GM20431 (cell line): ENCODE data around the gene KIAA1755.

Source experiments
- in situ Hi-C: fragments of 300-500 bp; cut with MseI, MboI; formaldehyde crosslinking; loops from one replicate; pipeline ENCODE4 v1.15.0; 2020; ENCODE audit warnings: low sequenced_read_pairs; ENCODE audit not compliant: unreplicated experiment

The KIAA1755 gene

DNA sequence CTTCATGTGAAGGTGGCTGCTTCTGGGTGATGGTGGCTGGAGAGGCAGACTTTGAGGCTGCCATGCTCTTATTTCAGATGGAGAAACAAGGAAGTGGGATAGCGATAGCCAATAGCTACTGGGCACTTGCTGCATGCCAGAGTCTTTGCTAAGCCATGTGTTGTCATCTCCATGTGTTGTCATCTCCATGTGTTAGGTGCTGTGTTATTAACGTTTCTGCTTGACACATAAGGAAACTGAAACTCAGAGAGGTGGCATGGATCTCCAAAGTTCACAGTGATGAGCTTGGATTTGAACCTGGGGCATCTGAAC, 16.9 kb downstream of the KIAA1755 start:
- in situ Hi-C loops = loop anchor here (25.0 kb wide), 1 partner anchor 681 kb away; no protein-coding TSS in a partner anchor

DNA sequence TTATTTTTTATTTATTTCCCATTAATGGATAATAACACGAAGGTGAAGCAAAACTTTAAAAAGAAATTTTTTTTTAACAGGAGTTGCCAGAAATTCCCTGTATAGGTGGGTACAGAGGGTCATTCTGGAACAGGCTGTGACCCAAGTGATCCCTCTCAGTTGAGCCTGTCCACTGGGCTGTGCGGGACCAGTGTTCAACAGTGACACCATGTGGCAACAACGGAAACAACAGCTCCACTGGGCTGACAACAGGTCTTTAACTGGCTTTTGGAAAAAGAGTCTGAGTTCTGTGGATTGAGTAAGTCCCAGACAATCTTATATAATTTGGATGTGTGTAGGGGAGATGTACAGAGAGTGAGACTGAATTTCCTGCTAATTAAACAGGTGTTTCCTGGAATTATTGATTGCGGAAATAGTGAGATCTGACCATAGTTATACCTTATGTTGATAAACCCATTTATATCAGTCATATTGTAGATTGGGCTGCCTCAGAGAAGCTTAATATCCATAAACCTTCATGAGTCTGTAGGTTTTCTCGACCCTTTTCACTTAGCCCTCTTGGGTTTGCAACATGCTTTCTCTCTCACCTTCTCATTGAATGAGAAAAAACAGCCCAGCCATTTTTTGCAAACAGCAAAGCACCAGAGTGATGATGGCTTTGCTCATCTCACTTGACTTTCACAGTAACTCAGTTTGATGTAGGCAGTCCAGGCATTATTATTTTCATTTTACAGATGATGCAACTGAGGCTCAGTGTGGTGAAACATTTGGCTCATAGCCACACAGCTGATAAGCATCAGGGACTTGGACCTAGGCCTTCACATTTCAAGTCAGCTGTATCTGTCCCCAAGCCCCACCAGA, 17.5 kb downstream of the KIAA1755 start:
- in situ Hi-C loops = loop anchor here (25.0 kb wide), 1 partner anchor 681 kb away; no protein-coding TSS in a partner anchor

DNA sequence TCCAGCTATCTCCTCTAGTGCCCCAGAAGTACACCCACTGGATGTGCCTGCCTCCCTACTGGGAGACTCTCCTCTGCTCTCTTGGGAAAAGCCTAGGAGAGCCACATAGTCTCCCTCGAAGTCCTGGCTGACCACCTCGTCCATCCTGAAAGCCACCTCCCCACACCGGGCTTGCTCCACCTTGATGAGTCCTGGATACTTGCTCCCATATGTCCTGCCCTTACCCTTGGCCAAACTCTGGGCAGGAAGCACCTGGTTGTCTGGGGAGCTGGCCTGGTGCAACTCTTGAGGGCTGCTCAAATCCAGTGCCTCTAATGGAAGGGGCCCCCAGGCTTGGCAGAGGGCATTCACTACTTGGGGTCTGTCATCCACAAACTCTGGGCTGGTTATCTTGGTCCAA, 19.3 kb downstream of the KIAA1755 start:
- in situ Hi-C loops = loop anchor here (25.0 kb wide), 1 partner anchor 679 kb away; no protein-coding TSS in a partner anchor

DNA sequence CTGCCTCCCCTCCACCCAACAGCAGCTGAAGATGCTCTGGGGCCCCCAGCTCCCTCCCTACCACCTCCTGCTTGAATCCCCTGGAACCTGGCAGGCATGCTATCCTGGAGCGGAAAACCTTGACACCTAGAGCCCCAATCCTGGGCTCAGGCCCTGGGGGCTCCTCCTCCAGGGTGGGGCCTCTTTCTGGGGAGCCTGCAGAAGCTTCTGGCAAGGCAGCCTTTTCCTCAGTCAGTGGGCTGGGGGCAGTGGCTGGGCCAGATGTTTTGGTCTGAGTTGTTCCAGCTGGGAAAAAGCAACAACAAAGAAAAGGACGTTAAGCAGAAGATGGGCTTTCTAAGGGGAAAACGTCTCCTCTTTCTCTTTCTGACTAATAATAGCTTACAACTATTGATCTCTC, 21.1 kb downstream of the KIAA1755 start:
- in situ Hi-C loops = loop anchor here (25.0 kb wide), 1 partner anchor 677 kb away; no protein-coding TSS in a partner anchor

DNA sequence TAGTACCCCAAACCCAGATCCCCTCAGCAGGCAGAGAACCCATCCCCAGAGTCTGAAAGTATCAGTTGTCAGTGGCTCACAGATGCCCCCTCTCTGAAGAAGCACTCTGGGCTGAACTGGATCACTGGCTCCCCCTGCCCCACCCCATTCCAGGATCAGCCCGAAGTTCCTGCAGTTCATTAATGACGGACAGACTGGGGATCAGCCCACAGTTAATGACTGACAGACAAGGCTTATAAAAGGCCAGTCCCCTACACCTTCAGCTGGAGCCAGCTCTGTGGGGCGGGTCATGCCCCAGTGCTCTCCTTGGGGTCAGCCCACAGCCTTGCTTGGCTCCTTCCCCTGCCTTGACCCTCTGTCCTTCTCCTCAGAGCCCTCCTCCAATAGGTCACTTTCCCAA, 21.7 kb downstream of the KIAA1755 start:
- in situ Hi-C loops = loop anchor here (25.0 kb wide), 1 partner anchor 677 kb away; no protein-coding TSS in a partner anchor

DNA sequence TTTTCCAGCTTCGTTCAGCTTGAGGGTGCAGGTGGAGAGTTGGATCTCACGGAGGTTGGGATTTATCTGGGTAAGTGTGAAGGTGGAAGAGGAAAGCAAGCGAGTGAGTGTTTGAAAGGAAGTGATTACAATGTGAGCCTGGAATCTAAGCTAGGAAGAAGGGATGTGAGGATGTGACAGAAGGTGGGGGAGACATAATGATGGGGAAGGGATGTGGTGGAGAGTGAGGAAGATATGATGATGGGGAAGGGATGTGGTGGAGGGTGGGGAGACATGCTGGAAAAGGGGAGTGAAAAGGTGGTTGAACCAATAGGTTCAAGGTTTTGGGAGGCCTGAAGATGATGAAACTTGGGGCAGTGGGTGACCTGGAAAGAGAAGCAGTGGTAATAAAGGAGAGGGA, 23.2 kb downstream of the KIAA1755 start:
- in situ Hi-C loops = loop anchor here (25.0 kb wide), 1 partner anchor 675 kb away; no protein-coding TSS in a partner anchor

DNA sequence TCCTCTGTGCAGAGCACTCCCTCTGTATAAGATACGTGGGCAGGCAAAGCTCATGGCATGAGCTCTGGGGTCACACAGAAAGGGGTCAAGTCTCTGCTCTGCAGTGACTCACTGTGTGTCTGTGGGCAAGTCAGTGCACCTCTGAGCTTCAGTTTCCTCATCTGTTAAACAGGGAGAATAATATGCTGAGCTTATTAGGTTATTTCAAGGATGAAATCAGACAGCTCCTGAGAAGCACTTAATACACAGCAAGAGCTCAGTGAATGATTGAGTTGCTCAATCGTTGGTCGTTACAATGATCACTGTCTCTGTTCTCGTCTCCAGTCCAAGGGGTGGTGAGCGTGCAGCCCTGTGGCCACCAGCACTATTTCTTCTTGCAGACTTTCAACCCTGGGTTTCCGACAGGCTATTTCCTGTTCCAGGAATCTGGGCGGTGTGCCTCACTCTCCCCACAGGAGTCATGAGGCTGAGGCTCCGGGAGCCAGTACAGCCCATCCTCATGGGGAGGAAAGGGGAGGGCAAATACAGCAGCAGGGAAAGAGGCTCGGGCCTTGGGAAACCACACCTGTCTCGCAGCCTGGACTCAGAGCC, 28.9 kb downstream of the KIAA1755 start:
- in situ Hi-C loops = loop anchor here (25.0 kb wide), 1 partner anchor 669 kb away; no protein-coding TSS in a partner anchor

DNA sequence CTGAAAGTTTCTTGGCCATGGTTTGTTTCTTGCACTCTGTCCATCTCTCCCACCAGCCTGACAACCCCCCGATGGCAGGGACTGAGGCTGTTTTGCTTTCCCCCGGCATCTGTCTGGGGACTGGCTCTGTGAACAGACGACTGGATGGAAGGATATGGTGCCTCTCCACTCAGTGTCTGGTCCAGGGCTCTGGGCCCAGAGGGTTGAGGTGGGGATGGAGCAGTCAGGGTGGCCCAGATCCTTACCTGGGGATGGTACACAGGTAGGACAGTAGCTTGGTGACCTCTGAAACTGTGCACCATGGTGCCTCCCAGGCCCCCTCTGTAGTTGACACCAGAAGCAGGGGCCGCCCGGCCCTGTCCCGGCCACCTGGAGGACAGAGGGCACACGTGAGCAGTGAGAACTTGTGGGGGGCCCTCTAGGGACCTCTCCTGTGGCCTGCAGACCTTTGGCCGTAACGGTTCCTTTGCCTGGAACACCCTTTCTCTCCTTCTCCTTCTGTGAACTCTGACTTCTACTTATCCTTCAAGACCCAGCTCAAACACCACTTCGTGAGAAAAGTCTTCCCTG, 29.5 kb downstream of the KIAA1755 start:
- in situ Hi-C loops = loop anchor here (25.0 kb wide), 1 partner anchor 669 kb away; no protein-coding TSS in a partner anchor

DNA sequence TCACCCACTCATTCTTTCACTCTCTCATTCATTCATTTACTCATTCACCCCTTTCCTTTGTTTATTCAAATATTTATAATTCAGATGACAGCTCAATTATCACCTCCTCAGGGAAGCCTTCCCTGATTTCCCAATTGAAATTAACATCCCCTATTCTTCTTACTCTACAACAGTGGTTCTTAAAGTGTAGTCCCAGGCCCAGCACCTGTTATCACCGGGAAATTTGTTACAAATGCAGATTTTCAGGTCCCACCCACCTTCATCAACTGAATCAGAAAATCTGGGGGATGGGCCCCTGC, 30.3 kb downstream of the KIAA1755 start:
- in situ Hi-C loops = loop anchor here (25.0 kb wide), 1 partner anchor 668 kb away; no protein-coding TSS in a partner anchor

DNA sequence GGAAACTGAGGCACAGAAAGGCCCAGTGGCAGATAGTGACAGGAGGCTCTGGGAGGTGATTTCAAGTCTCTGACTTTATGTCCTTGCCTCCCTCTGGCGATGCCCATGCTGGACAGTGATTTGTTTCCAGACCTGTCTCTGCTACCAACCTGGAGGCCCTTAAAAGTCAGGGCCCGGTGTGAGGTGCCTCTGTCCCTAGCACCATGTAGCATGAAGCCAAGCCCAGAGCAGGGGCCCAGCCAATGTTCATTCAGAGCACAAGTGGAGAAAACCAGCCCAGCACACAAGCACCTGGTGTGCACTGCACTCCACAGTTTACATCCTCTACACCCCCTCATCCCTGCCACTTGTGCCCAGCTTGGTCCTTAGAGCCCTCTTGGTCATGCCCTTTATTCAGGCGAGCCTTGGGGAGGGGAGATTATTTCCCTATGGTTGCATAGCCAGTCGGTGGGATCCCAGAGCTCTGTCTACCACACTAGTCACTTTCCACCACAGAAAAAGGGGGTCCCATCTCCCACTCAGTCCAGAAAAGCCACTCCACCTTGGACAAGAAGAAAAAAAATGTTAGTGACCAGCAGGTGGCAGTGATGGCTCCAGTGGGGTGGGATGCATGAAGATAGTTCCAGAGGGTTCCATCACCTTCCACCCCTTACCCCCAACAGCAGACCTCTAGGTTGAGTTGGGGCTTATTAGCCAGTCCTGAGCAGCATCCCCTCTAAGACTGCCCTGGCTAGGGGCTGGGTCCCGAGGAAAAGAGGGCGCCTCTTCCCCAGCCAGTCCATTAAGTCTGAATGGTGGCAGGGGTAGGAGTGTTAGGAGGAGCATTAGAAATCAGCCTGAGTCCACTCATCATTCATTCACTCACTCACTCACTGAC, 30.9 kb downstream of the KIAA1755 start:
- in situ Hi-C loops = loop anchor here (10.0 to 25.0 kb wide), 2 partner anchors 175 to 667 kb away; no protein-coding TSS in a partner anchor

DNA sequence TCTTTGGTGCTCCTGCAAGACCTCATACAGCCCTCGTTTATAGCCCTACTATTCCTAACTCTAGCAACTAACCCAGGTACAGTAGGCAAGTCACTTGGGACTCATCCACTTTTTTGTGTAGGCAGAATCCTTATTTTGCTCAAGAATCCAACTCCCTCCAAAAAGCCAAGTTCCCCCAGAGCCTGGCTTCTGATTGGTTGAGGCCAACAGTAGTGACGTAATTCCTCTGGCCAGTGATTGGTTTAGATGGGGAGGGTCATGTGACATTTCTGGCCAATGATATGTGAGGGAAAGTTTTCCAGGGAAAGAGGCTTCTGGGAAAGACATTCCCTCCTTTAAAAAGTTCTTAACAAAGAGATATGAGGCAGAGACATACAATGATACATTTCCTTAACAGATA, 32.1 kb downstream of the KIAA1755 start:
- in situ Hi-C loops = loop anchor here (10.0 to 25.0 kb wide), 2 partner anchors 174 to 666 kb away; no protein-coding TSS in a partner anchor

DNA sequence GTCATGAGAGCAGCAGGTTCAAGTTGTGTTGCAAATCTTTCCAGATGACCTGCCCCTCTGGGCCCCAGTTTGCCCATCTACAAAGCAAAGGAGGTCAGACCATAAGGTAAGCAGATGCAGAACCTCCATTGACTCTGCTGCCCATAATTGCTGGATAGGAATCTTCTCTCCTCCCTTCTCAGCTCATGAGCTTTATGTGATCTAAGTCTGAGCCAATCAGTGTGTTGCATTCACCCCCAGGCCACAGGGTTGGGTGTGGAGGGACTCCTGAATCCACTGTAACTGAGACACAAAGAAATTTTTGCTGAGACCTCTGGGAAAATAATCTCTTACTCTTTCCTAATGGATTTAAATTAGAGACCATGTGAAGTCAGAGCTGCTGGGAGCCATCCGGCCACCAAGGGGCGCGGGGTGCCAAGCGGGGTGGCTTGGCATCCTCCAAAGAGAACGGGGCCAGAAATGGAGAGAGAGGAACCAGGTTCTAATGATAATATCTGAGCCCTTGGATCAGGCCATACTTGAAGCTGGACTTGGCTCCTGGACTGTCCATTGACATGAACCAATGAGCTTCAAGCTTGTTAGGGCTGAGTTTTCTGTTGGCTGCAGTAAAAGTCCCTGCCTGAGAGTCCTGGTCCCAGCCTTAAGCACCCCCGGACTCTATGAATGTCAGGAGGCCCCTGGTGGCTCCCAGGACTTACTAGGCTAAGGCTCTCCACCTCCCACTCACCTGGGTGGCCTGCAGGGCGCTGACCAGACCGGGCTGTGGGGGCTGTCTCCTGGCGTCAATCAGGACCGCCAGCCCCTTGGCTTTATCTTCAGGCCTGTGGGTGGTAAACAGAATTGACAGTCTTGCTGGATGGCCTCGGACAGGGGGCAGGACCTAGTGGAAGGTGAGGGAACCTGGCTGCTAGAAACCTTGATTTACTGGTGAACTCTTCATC, 32.8 kb downstream of the KIAA1755 start:
- in situ Hi-C loops = loop anchor here (10.0 to 25.0 kb wide), 2 partner anchors 173 to 665 kb away; no protein-coding TSS in a partner anchor

DNA sequence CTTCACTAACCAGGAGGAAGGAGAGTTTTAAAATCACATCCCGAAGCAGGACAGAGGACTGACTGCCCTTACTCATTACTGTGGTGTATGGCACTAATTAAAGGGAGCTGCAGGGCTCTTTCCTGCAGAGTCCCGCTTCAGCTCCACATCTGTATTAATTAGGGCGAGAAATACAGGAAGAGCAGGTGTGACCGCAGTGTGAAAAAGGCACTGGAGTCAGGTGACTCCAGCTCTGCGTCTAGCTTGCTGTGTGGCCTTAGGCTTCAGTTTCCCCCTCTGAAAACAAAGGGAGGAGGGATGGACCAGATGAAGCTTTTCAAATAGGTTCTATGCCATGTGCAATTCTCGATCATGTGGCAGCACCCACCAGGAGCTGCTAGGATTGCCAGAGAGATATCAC, 34.0 kb downstream of the KIAA1755 start:
- in situ Hi-C loops = loop anchor here (10.0 to 25.0 kb wide), 2 partner anchors 172 to 664 kb away; no protein-coding TSS in a partner anchor

DNA sequence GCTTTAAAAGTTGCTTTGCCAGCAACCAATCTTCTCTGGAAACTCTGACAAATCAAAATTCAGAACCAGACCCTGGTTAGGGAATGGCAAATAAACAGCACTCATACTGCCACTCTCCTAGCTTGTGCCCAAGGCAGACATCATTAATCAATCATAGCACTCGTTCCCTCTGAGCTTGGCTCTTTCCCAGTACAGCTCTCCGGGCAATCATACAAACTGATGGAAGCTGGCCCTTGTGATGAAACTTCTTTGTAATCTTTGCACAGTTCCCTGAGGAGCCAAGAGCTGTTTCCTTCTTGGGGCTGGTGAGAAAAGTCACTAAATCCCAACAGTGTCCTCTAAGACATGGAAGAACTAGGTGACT, 34.7 kb downstream of the KIAA1755 start:
- in situ Hi-C loops = loop anchor here (10.0 to 25.0 kb wide), 2 partner anchors 171 to 664 kb away; no protein-coding TSS in a partner anchor

DNA sequence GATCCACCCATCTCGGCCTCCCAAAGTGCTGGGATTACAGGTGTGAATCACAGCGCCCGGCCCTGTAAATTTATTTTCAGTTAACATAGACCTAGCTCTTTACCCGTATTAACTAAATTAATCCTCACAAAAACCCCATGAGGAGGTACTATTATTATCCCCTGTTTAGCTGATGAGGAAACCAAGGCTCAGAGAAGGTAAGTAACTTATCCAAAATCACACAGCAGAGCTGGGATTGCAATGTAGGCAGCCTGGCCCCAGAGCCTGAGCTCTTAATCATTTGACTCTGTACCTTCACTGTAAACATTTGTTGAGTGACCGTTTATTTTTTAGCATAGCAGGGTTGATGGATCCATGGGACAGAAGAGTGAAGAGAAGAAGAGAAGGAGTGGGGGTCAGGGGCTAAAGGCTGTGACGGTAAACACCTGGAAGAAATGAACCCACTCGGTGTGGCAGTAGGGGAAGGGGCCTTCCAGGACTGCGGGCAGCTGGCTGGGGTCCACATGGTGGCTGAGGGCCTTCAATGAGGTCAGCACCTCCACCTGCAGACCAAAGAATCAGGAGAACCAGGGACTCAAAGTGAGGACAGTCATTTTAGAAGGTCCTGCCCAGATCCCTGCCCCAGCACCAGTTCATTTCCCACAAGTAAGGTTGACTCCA, 35.2 kb downstream of the KIAA1755 start:
- in situ Hi-C loops = loop anchor here (10.0 to 25.0 kb wide), 2 partner anchors 171 to 663 kb away; no protein-coding TSS in a partner anchor

DNA sequence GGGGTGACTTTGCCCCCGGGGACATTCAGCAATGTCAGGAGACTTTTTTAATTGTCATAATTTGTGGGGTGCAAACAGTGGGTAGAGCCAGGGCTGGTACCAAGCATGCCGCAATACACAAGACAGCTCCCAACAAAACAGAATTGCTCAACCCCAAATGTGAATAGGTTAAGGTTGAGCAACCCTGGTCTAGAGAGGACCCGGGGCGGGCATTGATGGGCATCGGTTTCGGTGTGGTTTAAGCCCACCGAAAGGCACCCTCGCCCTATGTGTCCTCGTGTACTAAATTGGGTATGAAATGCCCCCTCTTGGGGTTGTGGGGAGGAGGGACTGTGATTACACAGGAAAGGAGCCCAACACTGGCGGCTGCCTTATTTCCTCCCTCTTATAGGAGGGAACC, 36.0 kb downstream of the KIAA1755 start:
- in situ Hi-C loops = loop anchor here (10.0 kb wide), 1 partner anchor 170 kb away; no protein-coding TSS in a partner anchor

DNA sequence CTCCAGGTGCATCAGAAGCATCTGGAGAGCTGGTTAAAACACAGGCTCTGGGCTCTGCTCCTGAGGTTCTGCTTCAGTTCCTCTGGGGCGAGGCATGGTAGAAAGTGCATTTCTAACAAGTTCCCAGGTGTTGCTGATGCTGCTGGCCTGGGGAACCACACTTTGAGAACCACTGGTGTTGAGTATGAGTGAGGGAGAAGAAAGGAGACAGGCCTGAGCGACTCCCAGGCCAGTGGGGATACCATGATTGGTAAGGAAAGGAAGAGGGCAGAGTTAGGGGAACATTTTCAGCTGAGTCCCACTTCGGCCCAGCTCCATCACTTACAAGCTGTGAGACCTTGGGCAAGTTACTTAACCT, 36.8 kb downstream of the KIAA1755 start:
- in situ Hi-C loops = loop anchor here (10.0 kb wide), 1 partner anchor 169 kb away; no protein-coding TSS in a partner anchor
